ENCODE data around the gene DHX16. TPM values are rescaled to one million over a fixed set of nuclear protein-coding genes. Genes with fewer than 3 reads are reported as not detected.

Gene DHX16
- polyA plus RNA-seq, 1 experiment, result 27.6 TPM

DNA sequence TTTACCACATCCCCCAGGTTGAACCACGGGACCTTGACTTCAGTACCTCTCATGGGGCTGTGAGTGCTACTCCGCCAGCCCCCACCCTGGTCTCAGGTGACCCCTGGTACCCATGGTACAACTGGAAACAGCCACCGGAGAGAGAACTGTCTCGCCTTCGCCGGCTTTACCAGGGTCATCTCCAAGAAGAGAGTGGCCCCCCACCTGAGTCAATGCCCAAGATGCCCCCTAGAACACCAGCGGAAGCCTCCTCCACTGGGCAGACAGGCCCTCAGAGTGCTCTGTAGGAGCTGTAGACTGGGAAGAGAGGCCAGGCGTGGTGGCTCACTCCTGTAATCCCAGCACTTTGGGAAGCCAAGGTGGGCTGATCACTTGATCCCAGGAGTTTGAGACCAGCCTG lies 47.3 kb downstream of the DHX16 start:
- H3K9me3 ChIP-seq (ENCODE audit: control insufficient read depth, insufficient read depth, low read length), result no peaks in the 10 kb centered on the region
- no peak overlapping the region for H3K27ac ChIP-seq (ENCODE audit: low read depth, low read length)
- CTCF ChIA-PET, result interaction anchor here (0.5 kb wide), 1 partner anchor 23 kb away, joined by 3 read pairs; no protein-coding TSS in a partner anchor
- POLR2A ChIA-PET, result no interaction called here
- no peak for DNase-seq (ENCODE audit: low read depth, low spot score)
- no peak overlapping the region for H3K4me3 ChIP-seq (ENCODE audit: low read depth, low read length)
- TF ChIP-seq, protein P1, sequence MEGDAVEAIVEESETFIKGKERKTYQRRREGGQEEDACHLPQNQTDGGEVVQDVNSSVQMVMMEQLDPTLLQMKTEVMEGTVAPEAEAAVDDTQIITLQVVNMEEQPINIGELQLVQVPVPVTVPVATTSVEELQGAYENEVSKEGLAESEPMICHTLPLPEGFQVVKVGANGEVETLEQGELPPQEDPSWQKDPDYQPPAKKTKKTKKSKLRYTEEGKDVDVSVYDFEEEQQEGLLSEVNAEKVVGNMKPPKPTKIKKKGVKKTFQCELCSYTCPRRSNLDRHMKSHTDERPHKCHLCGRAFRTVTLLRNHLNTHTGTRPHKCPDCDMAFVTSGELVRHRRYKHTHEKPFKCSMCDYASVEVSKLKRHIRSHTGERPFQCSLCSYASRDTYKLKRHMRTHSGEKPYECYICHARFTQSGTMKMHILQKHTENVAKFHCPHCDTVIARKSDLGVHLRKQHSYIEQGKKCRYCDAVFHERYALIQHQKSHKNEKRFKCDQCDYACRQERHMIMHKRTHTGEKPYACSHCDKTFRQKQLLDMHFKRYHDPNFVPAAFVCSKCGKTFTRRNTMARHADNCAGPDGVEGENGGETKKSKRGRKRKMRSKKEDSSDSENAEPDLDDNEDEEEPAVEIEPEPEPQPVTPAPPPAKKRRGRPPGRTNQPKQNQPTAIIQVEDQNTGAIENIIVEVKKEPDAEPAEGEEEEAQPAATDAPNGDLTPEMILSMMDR (IDR thresholded peaks at IDR 0.05; ENCODE audit: low read depth, low read length), result no peak
- H3K27me3 ChIP-seq (ENCODE audit: control insufficient read depth, insufficient read depth, low read length), result no peaks in the 10 kb centered on the region

DNA sequence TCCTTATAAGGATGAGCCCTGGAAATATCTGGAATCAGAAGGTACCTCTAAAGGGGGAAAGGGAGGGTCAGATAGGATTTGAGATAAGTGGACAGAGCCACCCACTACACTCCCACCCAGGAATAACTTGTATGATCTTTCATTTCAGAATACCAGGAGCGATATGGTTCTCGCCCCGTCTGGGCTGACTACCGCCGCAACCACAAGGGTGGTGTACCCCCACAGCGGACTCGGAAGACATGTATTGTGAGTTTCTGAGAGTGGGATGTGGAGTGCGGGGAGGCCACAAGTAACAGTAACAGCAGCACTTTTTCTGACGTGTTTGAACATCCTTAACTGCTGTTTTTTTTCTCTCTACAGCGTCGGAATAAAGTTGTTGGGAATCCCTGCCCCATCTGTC lies 53.2 kb downstream of the DHX16 start:
- POLR2A ChIA-PET, result no interaction called here
- DNase-seq (ENCODE audit: low read depth, low spot score), result no peak
- Histone ChIP-seq H3K9me3 (ENCODE audit: control insufficient read depth, insufficient read depth, low read length) (no peaks in the 10 kb centered on the region), H3K27me3 (ENCODE audit: control insufficient read depth, insufficient read depth, low read length) (no peaks in the 10 kb centered on the region), H3K4me3 (ENCODE audit: low read depth, low read length) (no peak overlapping the region), H3K27ac (ENCODE audit: low read depth, low read length) (no peak overlapping the region)
- TF ChIP-seq, protein P1 (IDR thresholded peaks at IDR 0.05; ENCODE audit: low read depth, low read length), result no peak
- CTCF ChIA-PET, result no interaction called here

DNA sequence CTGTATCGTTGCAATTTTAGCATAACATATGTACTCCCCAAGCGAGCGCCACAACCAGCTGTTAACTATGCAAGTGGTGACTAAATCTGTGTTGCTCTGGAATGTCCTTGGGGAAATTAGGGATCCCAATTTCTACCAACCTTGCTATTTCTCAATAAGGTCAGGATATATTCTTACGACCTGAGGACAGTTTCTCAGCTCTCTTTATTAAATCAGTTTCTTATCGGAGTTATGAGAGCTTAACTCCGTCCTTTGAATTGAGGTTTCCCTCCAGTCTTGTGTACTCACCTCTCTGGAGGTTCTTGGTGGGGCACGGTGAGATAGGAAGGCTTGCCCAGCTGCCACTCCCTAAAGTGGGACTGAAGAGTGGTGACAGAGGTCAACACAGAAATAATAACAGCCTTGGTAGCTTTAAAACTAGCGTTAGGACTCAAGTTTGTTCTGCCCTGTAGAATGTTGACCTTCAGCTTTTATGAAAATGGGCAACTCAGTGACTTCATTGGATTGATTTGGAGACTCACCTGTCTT lies 54.5 kb downstream of the DHX16 start:
- H3K27me3 ChIP-seq (ENCODE audit: control insufficient read depth, insufficient read depth, low read length), result no peaks in the 10 kb centered on the region
- H3K4me3 ChIP-seq (ENCODE audit: low read depth, low read length), result peak overlapping the region; percentile 87
- no peak overlapping the region for H3K27ac ChIP-seq (ENCODE audit: low read depth, low read length)
- ChIA-PET CTCF (interaction anchor here (0.6 to 1.6 kb wide), 5 partner anchors 8 to 205 kb away, joined by 3 to 5 read pairs (median 4); partner anchors contain the start of gene ATAT1), POLR2A (interaction anchor here (0.8 to 1.5 kb wide), 4 partner anchors 8 to 289 kb away, joined by 3 to 18 read pairs (median 4); partner anchors contain the start of genes ABCF1 and ATAT1)
- TF ChIP-seq, protein P1 (IDR thresholded peaks at IDR 0.05; ENCODE audit: low read depth, low read length), result no peak
- H3K9me3 ChIP-seq (ENCODE audit: control insufficient read depth, insufficient read depth, low read length), result no peaks in the 10 kb centered on the region
- no peak for DNase-seq (ENCODE audit: low read depth, low spot score)

DNA sequence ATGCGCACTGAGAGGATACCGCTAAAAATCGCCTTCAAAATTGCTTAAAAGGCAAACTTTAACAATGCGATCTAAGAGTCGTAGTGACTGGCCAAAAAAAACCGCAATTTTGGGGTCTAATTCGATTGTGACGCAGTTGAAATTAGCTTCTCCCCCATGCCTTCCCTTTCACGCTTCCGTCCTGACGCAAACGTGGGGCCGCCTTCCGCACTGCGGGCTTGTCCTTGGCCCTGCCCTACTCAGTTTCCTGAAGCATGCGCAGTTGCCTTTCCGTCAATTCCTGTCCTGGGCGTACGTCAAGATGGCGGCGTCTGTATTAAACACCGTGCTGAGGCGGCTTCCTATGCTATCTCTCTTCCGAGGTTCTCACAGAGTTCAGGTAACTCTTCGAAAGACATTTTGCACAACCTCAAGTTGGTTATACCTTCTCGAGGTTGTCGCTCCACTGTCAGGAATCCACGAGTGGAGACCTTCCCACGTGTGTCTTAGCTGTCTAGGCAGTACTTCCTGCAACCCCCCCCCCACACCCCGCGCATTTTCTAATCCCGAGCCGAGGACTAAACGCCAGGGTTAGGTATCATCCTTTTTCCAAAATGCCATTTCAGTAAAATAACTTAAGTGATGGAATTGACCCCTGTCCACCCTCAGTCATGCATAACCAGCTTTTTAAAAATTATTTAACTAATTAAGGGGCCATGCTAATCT lies 55.1 kb downstream of the DHX16 start, which contains the start of gene MRPS18B:
TSS of gene MRPS18B (plus strand) at position 276 of the 705 bp plus-strand sequence. CDS start at position 302, 26 bp downstream.
- Histone ChIP-seq H3K27me3 (ENCODE audit: control insufficient read depth, insufficient read depth, low read length) (no peaks in the 10 kb centered on the region), H3K4me3 (ENCODE audit: low read depth, low read length) (peak within 1 kb of the TSS; percentile 94), H3K9me3 (ENCODE audit: control insufficient read depth, insufficient read depth, low read length) (no peaks in the 10 kb centered on the region), H3K27ac (ENCODE audit: low read depth, low read length) (peak within 1 kb of the TSS; percentile 98)
- ChIA-PET CTCF (interaction anchor here (1.1 to 1.6 kb wide), 4 partner anchors 9 to 113 kb away, joined by 3 to 5 read pairs (median 4); partner anchors contain the start of gene ATAT1), POLR2A (interaction anchor here (0.6 to 1.5 kb wide), 5 partner anchors 9 to 290 kb away, joined by 3 to 18 read pairs (median 3); partner anchors contain the start of genes ABCF1 and ATAT1)
- TF ChIP-seq, protein P1 (IDR thresholded peaks at IDR 0.05; ENCODE audit: low read depth, low read length), result no peak
- DNase-seq (ENCODE audit: low read depth, low spot score), result peak; percentile 97

Measured in AG04450 (cell line).